ENCODE data around the gene MAP4K2. TPM values are rescaled to one million over a fixed set of nuclear protein-coding genes. Genes with fewer than 3 reads are reported as not detected.

Gene MAP4K2
- total and polyA plus RNA-seq, 2 of the 4 experiments (the other 2 are of a cell fraction), result 11.7 to 16.6 TPM

GRCh38 chr11:64826578-64827450, 23.8 kb upstream of the MAP4K2 start:
- Histone ChIP-seq H3K4me1 (ENCODE audit: control insufficient read depth, insufficient read depth, low read length) (no peaks in the 10 kb centered on the region), H3K9me3 (ENCODE audit: control insufficient read depth, insufficient read depth, low read length) (no peaks in the 10 kb centered on the region), H3K79me1 (ENCODE audit: low read depth in 1 of 2, low read length in 2 of 2) (no peaks in the 10 kb centered on the region), H3K4me3 (ENCODE audit: insufficient read depth, low read depth, low read length) (no peak overlapping the region), H2BK5ac (ENCODE audit: low read depth, low read length, poor library complexity, severe bottlenecking) (no peak overlapping the region), H2AK5ac (ENCODE audit: low read depth, low read length) (no peak overlapping the region), H3K4me2 (ENCODE audit: low read depth, low read length) (no peak overlapping the region), H3K56ac (ENCODE audit: extremely low read depth, insufficient read depth, low read length) (no peak overlapping the region), H3K27ac (ENCODE audit: insufficient read depth, low read length) (no peak overlapping the region), H3K4ac (ENCODE audit: low read depth, low read length) (no peak overlapping the region), H3K36me3 (ENCODE audit: control insufficient read depth, insufficient read depth, low read length) (no peaks in the 10 kb centered on the region), H2BK15ac (ENCODE audit: low read depth, low read length) (no peak overlapping the region), H2AK9ac (replicated peaks; ENCODE audit: low read depth, low read length, poor library complexity) (no peak overlapping the region), H3K14ac (replicated peaks; ENCODE audit: low read depth, low read length) (no peak overlapping the region), H3K9me1 (ENCODE audit: insufficient read depth, low read length) (no peaks in the 10 kb centered on the region), H4K8ac (ENCODE audit: low read depth in 2 of 2, low read length in 2 of 2) (no peak overlapping the region), H2BK20ac (ENCODE audit: low read depth, low read length) (no peak overlapping the region), H3K23ac (ENCODE audit: low read depth, low read length) (no peak overlapping the region), H4K20me1 (ENCODE audit: insufficient read depth, low read length) (no peaks in the 10 kb centered on the region), H3K9ac (ENCODE audit: low read depth, low read length) (no peak overlapping the region), H4K91ac (ENCODE audit: insufficient read depth, low read depth, low read length) (no peak overlapping the region), H3K18ac (ENCODE audit: low read depth, low read length) (no peak overlapping the region), H3K27me3 (ENCODE audit: control insufficient read depth, insufficient read depth, low read length) (peaks cover 37% of the 10 kb centered on the region), H2AFZ (replicated peaks; ENCODE audit: low read length, poor library complexity) (no peak overlapping the region), H2BK120ac (ENCODE audit: low read depth, low read length) (no peak overlapping the region), H4K5ac (ENCODE audit: low read depth, low read length) (no peak overlapping the region)
- intact Hi-C loops (cut with micrococcal nuclease), result no loop called here
- DNase-seq, result no peak
- in situ Hi-C loops (cut with MboI; ENCODE audit: low sequenced_read_pairs), result no loop called here
- WGBS, 2 experiments (ENCODE audit: extremely low coverage in 2 of 2, insufficient read length in 1 of 2), result 89% methylated on average over 19 of the region's 52 CpGs; no CpG with 5 or more reads in 1 of the 2 experiments
- ChIA-PET POLR2A (ENCODE audit: unreplicated experiment) (no interaction called here), CTCF (no interaction called here)
- dilution Hi-C loops (cut with HindIII; ENCODE audit: low sequenced_read_pairs, unreplicated experiment), result no loop called here
- BruUV-seq (replicated peaks), result no TSS peak
- ATAC-seq (ENCODE audit: low read depth), result no peak
- TF ChIP-seq SMC3 (IDR thresholded peaks at IDR 0.05; ENCODE audit: low read depth, low read length) (no peak), MXI1 (IDR thresholded peaks at IDR 0.05; ENCODE audit: borderline replicate concordance, low read depth, low read length) (no peak), POLR2A (IDR thresholded peaks at IDR 0.05; ENCODE audit: low read depth, low read length) (no peak), RCOR1 (IDR thresholded peaks at IDR 0.05; ENCODE audit: insufficient replicate concordance, low read length) (no peak), CTCF (conservative IDR thresholded peaks at IDR 0.05; ENCODE audit: low read depth, low read length) (no peak), BHLHE40 (IDR thresholded peaks at IDR 0.05; ENCODE audit: low read depth, low read length) (no peak), RAD21 (IDR thresholded peaks at IDR 0.05; ENCODE audit: low read length) (no peak), CEBPB (IDR thresholded peaks at IDR 0.05; ENCODE audit: low read depth, low read length) (no peak), FOS (IDR thresholded peaks at IDR 0.05; ENCODE audit: low read depth, low read length) (no peak), ELK1 (IDR thresholded peaks at IDR 0.05; ENCODE audit: borderline replicate concordance, low read depth, low read length) (no peak), CHD1 (IDR thresholded peaks at IDR 0.05; ENCODE audit: low read depth, low read length) (no peak), MAFK (IDR thresholded peaks at IDR 0.05; ENCODE audit: low read depth, low read length) (no peak), RFX5 (IDR thresholded peaks at IDR 0.05; ENCODE audit: low read depth, low read length) (no peak), MAZ (IDR thresholded peaks at IDR 0.05; ENCODE audit: borderline replicate concordance, low read depth, low read length) (no peak)

Data from IMR-90 (cell line).